ENCODE measurements around the gene KLHL5. TPM values are rescaled to one million over a fixed set of nuclear protein-coding genes. Genes with fewer than 3 reads are reported as not detected.
"Not testable (repeated sequence)": the region's sequence is repeated elsewhere in the genome, so short reads cannot be mapped to it uniquely, and the experiment has no call there.

The KLHL5 gene
- total RNA-seq, 1 donor from 2014 or later = 57.1 TPM

DNA sequence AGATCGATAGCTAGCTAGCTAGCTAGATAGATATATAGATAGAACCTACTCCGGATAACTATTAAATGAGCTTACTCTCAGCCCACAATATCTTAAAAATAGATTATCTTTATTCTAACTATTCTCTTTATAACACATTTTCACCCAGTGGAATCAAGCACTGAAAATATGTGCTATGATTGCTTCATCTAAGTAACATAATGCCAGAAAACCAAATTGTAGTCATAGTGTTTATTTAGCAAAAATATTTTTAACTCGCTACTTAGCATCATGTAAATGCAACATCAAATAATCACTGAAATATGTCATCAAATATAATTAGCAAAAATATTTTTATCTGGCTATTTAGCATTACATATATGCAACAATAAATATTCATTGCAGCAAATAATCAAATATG lies 31.3 kb upstream of the KLHL5 start:
- no peak for DNase-seq (ENCODE audit: low read depth)
- TF ChIP-seq, protein P1, sequence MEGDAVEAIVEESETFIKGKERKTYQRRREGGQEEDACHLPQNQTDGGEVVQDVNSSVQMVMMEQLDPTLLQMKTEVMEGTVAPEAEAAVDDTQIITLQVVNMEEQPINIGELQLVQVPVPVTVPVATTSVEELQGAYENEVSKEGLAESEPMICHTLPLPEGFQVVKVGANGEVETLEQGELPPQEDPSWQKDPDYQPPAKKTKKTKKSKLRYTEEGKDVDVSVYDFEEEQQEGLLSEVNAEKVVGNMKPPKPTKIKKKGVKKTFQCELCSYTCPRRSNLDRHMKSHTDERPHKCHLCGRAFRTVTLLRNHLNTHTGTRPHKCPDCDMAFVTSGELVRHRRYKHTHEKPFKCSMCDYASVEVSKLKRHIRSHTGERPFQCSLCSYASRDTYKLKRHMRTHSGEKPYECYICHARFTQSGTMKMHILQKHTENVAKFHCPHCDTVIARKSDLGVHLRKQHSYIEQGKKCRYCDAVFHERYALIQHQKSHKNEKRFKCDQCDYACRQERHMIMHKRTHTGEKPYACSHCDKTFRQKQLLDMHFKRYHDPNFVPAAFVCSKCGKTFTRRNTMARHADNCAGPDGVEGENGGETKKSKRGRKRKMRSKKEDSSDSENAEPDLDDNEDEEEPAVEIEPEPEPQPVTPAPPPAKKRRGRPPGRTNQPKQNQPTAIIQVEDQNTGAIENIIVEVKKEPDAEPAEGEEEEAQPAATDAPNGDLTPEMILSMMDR (IDR thresholded peaks at IDR 0.05; ENCODE audit: insufficient read depth, low read length, poor library complexity, severe bottlenecking) = no peak
- H3K27me3 ChIP-seq (ENCODE audit: control insufficient read depth, insufficient read depth, low read length) = no peaks in the 10 kb centered on the region
- no peak overlapping the region for H3K4me3 ChIP-seq (ENCODE audit: low read depth, low read length)
- H3K36me3 ChIP-seq (ENCODE audit: control insufficient read depth, insufficient read depth, low read length) = no peaks in the 10 kb centered on the region

DNA sequence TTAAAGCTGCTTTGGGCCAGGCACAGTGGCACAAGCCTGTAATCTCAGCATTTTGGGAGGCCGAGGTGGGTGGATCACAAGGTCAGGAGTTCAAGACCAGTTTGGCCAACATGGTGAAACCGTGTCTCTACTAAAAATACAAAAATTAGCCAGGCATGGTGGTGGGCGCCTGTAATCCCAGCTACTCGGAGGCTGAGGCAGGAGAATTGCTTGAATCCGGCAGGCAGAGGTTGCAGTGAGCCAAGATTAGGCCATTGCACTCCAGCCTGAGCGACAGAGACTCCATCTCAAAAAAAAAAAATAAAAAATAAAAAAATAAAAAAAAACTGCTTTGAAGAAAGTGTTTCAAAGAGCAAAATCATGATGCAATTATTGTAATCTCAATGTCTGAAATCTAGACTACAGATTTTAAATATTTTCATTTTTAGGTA lies 30.4 kb upstream of the KLHL5 start:
- H3K27me3 ChIP-seq (ENCODE audit: control insufficient read depth, insufficient read depth, low read length); H3K36me3 ChIP-seq (ENCODE audit: control insufficient read depth, insufficient read depth, low read length); DNase-seq (ENCODE audit: low read depth); H3K4me3 ChIP-seq (ENCODE audit: low read depth, low read length): not testable (repeated sequence)

DNA sequence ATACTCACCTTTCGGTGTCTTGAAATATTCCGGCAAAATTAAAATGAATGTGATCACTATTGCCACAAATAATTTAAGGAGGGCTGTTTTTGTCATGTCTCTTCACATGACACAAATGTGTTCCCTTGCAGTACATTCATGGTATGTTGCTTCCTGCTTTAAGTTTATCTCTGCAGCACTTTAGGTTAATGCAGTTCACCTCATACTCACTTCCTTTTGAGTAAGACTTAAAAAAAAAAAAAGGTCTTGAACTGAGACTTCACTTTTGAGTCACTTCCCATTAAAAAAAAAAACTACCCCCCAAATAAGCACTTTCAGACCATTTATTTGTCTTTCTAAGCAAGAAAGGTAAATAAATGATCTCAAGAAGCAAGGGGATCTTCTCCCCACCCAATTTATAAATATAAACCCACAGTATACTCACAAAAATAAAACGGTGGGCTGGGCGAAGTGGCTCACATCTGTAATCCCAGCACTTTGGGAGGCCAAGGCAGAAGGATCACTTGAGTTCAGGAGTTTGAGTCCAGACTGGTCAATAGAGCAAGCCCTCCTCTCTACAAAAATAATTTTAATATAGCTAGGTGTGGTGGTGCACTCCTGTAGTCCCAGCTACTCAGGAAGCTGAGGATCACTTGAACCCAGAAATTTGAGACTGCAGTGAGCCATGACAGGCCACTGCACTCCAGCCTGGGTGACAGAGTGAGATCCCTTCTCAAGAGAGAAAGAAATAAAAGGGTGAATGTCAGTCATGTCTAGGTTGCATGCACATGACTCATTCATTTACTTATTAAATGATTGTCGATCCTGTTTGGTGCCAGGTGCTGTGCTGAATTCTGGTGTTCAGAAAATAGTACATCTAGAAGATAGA lies 29.6 kb upstream of the KLHL5 start, which contains the start of gene TMEM156:
Gene TMEM156, minus strand, starts transcription at position 192 of the 868 bp plus-strand sequence. Its CDS starts 96 bp downstream, at position 96.
- no peak for DNase-seq (ENCODE audit: low read depth)
- Histone ChIP-seq H3K27me3 (ENCODE audit: control insufficient read depth, insufficient read depth, low read length) (no peaks in the 10 kb centered on the region), H3K36me3 (ENCODE audit: control insufficient read depth, insufficient read depth, low read length) (no peaks in the 10 kb centered on the region), H3K4me3 (ENCODE audit: low read depth, low read length) (no peak within 1 kb of the TSS)
- TF ChIP-seq, protein P1 (IDR thresholded peaks at IDR 0.05; ENCODE audit: insufficient read depth, low read length, poor library complexity, severe bottlenecking) = no peak

DNA sequence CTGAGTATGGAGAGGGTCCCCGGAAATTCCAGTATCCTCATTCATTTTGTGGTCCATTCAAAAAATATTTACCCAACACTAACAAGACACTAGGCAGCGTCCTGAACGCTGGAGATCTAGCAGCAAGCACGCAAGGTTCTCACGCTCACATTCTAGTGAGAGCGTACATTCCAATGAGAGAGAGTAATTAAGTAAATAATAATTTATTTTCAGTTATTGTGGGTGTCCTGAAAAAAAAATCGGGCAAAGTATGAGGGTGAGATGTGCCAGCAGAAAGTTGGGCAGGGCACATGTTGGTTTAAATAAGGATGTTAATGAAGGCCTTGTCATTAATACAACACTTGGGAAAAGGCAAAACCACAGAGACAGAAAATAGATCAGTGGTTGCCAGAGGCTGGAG lies 25.9 kb upstream of the KLHL5 start:
- H3K4me3 ChIP-seq (ENCODE audit: low read depth, low read length) = no peak overlapping the region
- TF ChIP-seq, protein P1 (IDR thresholded peaks at IDR 0.05; ENCODE audit: insufficient read depth, low read length, poor library complexity, severe bottlenecking) = no peak
- DNase-seq (ENCODE audit: low read depth) = no peak
- H3K36me3 ChIP-seq (ENCODE audit: control insufficient read depth, insufficient read depth, low read length) = no peaks in the 10 kb centered on the region
- no peaks in the 10 kb centered on the region for H3K27me3 ChIP-seq (ENCODE audit: control insufficient read depth, insufficient read depth, low read length)

DNA sequence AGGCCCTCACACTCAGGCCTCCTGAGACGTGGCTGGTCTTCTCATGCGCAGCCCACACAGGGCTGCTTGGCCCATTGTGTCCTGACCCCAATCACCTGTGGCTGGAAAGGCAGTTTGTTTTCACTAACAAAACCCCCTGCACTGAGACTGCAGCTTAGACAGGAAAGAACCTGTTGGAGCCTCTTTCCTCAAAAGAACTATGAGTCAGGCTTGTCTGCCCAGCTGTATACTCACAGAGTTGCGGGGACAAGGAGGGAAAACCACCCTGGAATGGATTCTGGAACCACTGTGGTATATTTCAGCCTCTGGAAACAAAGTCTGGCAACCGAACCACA lies 24.6 kb upstream of the KLHL5 start:
- no peaks in the 10 kb centered on the region for H3K36me3 ChIP-seq (ENCODE audit: control insufficient read depth, insufficient read depth, low read length)
- no peak for DNase-seq (ENCODE audit: low read depth)

DNA sequence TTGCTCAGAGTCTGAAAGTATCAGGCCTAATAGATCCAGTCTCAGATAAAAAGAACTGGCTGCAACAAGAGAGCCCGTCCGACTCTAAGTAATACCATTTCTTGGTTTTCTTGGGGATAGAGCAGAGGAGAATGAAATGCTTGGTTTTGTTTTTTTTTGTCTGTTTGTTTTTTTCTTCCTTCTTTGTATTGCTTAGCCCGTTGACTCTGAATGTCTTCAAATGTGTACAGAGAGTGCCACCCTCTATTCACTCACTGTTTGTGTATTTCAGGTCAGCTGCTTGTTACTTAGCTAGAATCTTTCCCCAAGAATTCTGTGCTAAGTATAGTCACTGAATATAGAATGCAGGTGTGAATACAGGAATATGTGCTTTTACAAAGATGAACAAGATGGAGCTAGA lies 24.1 kb upstream of the KLHL5 start:
- no peak for DNase-seq (ENCODE audit: low read depth)

More for the DNA sequence above, 24.6 kb upstream of the KLHL5 start:
- TF ChIP-seq, protein P1 (IDR thresholded peaks at IDR 0.05; ENCODE audit: insufficient read depth, low read length, poor library complexity, severe bottlenecking) = no peak
- H3K27me3 ChIP-seq (ENCODE audit: control insufficient read depth, insufficient read depth, low read length) = no peaks in the 10 kb centered on the region
- H3K4me3 ChIP-seq (ENCODE audit: low read depth, low read length) = no peak overlapping the region

More for the DNA sequence above, 24.1 kb upstream of the KLHL5 start:
- H3K36me3 ChIP-seq (ENCODE audit: control insufficient read depth, insufficient read depth, low read length) = no peaks in the 10 kb centered on the region
- TF ChIP-seq, protein P1 (IDR thresholded peaks at IDR 0.05; ENCODE audit: insufficient read depth, low read length, poor library complexity, severe bottlenecking) = no peak
- no peaks in the 10 kb centered on the region for H3K27me3 ChIP-seq (ENCODE audit: control insufficient read depth, insufficient read depth, low read length)
- no peak overlapping the region for H3K4me3 ChIP-seq (ENCODE audit: low read depth, low read length)

All from kidney epithelial cell (primary cell).